Measurements from ENCODE around the gene SEC16A.

DNA sequence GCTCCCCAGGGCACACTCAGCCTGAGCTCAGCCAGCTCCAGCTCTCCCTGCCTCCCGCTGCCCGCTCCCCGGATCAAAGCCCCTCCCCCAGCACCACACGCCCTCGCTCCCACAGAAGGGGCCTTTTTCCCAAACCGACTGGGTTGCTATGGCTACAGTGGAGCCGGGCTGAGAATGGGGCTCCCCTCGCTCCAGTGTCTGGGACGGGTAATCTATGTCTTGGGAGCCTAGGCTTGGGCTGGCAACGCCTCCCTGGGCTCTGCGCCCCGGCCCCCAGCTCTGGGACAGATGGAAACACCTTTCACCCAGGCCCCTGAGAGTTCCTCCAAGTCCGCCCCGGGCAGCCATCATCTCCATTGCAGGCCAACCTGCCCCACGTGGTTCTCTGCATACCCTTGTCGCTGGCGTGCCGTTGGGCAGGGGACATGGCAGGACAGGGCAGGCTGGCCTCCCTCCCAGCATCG is 33.4 kb upstream of the SEC16A start:
- no peak for TF ChIP-seq GATA2 (IDR thresholded peaks at IDR 0.05; ENCODE audit: low read depth, low read length)
- no peak for TF ChIP-seq GATA3 (IDR thresholded peaks at IDR 0.05; ENCODE audit: low read depth, low read length)

Data from SH-SY5Y (cell line).